Prostate gland (tissue), 1 donor: ENCODE results near the gene WNK1.

Experiments
- POLR2A ChIP-seq: fragments of 450-650 bp; IDR thresholded peaks from one replicate; pipeline ENCODE4 v1.6.1; 2016; ENCODE audit warnings: antibody characterized with exemption, mild to moderate bottlenecking
- POLR2AphosphoS5 ChIP-seq: sonication (generic); formaldehyde crosslinking; IDR thresholded peaks from one replicate; pipeline ENCODE4 v1.6.1; 2017; ENCODE audit warnings: antibody characterized with exemption

DNA sequence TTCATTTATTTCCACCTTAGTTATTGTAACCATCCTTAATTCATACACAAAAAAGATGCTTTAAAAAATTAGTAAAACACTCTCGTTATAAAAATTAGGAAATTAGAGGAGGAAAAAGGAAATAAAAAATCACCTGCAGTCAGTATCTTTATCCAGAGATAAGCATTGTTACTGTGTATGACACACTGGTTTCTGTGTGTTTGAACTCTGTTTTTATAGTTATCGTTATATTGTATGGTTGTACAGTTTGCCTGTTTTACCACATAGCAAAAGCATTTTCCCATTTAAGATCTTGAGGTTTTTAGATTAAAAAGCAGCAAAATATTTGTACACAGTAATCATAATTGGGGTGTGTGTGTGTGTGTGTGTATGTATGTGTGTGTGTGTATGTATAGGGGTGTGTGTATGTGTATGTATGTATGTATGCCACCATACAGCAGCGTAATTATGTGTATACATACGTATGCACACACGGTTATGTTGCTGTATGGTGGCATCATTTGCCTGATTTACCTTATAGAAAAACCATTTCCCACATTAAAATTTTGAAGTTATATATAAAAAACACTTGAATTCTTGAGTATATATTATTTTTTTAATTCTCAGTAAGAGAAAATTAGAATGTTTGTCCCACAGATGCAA lies 19.8 kb downstream of the WNK1 start:
- TF ChIP-seq POLR2A = no peak
- no peak for TF ChIP-seq POLR2AphosphoS5
